GM19328 (cell line): ENCODE measurements around the gene SLC35B4.
A peak's percentile ranks its signal among the peaks of the same experiment; 100 is the strongest.

Experiments
- ATAC-seq: cut with Tn5 transposase; IDR thresholded peaks from one replicate; pipeline ENCODE4 v1.9.1; 2021; ENCODE audit warnings: mild to moderate bottlenecking, moderate library complexity; ENCODE audit not compliant: unreplicated experiment

Gene SLC35B4

GRCh38 chr7:134332892-134333291 lies 16.2 kb upstream of the SLC35B4 start:
- no peak for ATAC-seq

- ATAC-seq: no peak
Measured at GRCh38 chr7:134331393-134331792, 14.7 kb upstream of the SLC35B4 start.

- ATAC-seq: no peak
Measured at GRCh38 chr7:134330974-134331373, 14.2 kb upstream of the SLC35B4 start.

GRCh38 chr7:134329614-134330346 lies 13.1 kb upstream of the SLC35B4 start:
- no peak for ATAC-seq

GRCh38 chr7:134328900-134329299 lies 12.2 kb upstream of the SLC35B4 start:
- ATAC-seq: no peak

- peak; percentile 72 for ATAC-seq
Measured at GRCh38 chr7:134327896-134328295, 11.2 kb upstream of the SLC35B4 start.

GRCh38 chr7:134324107-134324506 lies 7.4 kb upstream of the SLC35B4 start:
- ATAC-seq: no peak

GRCh38 chr7:134320201-134320600 lies 3.5 kb upstream of the SLC35B4 start:
- ATAC-seq: no peak

- ATAC-seq: no peak
Measured at GRCh38 chr7:134318443-134318842, 1.7 kb upstream of the SLC35B4 start.

GRCh38 chr7:134317434-134317833 lies 704 bp upstream of the SLC35B4 start:
- no peak for ATAC-seq

- no peak for ATAC-seq
Measured at GRCh38 chr7:134315679-134316538, 821 bp downstream of the SLC35B4 start.

GRCh38 chr7:134313543-134313942 lies 3.2 kb downstream of the SLC35B4 start:
- no peak for ATAC-seq

GRCh38 chr7:134312717-134313116 lies 4.0 kb downstream of the SLC35B4 start:
- no peak for ATAC-seq

GRCh38 chr7:134311807-134312206 lies 4.9 kb downstream of the SLC35B4 start:
- ATAC-seq: no peak

GRCh38 chr7:134308548-134308947 lies 8.2 kb downstream of the SLC35B4 start:
- ATAC-seq: no peak

- ATAC-seq: no peak
Measured at GRCh38 chr7:134307320-134307719, 9.4 kb downstream of the SLC35B4 start.

- no peak for ATAC-seq
Measured at GRCh38 chr7:134302120-134302519, 14.6 kb downstream of the SLC35B4 start.

- no peak for ATAC-seq
Measured at GRCh38 chr7:134301592-134301991, 15.1 kb downstream of the SLC35B4 start.

GRCh38 chr7:134300988-134301387 lies 15.7 kb downstream of the SLC35B4 start:
- no peak for ATAC-seq

GRCh38 chr7:134298902-134299683 lies 17.6 kb downstream of the SLC35B4 start:
- no peak for ATAC-seq

- no peak for ATAC-seq
Measured at GRCh38 chr7:134297489-134297888, 19.2 kb downstream of the SLC35B4 start.
